Mesothelial cell of epicardium (in vitro differentiated cells): ENCODE measurements around the gene NRBP1. TPM values are rescaled to one million over a fixed set of nuclear protein-coding genes. Genes with fewer than 3 reads are reported as not detected.

Experiments
- DNase-seq, 2 experiments: peaks; one replicate each; pipeline ENCODE4 v3.0.0; 2021; ENCODE audit warnings: low spot score in 2 of 2; ENCODE audit not compliant: unreplicated experiment in 2 of 2
- H3K27ac Mint-ChIP-seq: 2 replicates; pipeline ENCODE4 v1.8.0; 2021; ENCODE audit warnings: mixed read lengths
- H3K27me3 Mint-ChIP-seq: 2 replicates; pipeline ENCODE4 v1.8.0; 2021; ENCODE audit warnings: low read depth, mixed read lengths
- H3K36me3 Mint-ChIP-seq: 2 replicates; pipeline ENCODE4 v1.8.0; 2021; ENCODE audit warnings: mixed read lengths
- H3K4me1 Mint-ChIP-seq: 2 replicates; pipeline ENCODE4 v1.8.0; 2021; ENCODE audit warnings: mixed read lengths
- H3K4me3 Mint-ChIP-seq: 2 replicates; pipeline ENCODE4 v1.8.0; 2021; ENCODE audit warnings: mild to moderate bottlenecking, moderate library complexity, mixed read lengths
- H3K9me3 Mint-ChIP-seq: 2 replicates; pipeline ENCODE4 v1.8.0; 2021; ENCODE audit warnings: mixed read lengths
- total RNA-seq: library from RNA; stranded (reverse); gene quantifications from 3 replicates; pipeline ENCODE4 v1.2.1, GENCODE V29; 2021
- TF ChIP-seq, protein P1 (sequence below): fragments of 200-600 bp; sonication (generic); IDR thresholded peaks from one replicate; pipeline ENCODE4 v1.5.0; 2021; ENCODE audit warnings: antibody characterized with exemption; ENCODE audit not compliant: unreplicated experiment

NRBP1 gene
- total RNA-seq, 1 donor from 2014 or later: 130 TPM

DNA sequence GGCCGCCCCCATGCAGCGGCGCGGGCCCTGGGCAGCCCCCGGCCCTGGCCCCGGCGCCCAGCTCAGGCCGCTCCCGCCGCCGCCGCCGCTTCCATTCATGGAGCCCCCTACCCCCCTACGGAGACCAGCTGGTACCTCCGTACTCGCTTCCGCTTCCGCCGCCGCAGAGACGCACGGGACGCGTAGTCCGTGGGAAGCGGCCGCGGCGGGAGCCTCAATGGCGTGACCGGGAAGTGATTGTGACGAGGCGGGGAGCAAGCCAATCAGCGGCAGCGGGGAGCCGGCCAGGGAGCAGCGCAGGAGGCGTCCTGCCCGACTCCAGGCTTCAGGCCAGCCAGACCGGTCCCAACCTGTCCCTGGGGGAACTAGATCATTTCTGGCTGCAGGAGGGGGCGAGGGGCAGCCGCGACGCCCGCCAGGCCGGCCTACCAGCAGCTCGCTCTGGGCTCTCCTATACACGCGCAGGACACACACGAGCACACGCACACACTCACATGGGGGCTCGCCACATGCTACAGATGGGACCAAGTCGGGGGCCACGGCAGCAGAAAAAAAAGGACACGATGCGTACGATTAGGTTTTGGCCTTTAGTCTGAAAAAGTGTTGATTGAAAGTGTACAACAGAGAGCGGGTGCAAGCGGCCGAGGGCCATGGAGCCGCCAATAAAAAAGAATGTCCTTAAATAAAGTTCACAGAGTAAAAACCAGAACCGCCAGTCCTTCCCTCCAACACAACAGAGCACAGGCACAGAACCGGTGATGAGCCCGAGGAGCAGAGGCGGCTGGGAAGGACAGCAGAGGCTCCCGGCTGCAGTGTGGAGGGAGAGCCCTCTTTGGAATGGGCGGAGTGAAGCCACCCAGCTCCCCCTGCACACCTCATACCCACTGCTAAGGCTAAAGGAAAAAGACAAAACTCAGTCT lies 47.5 kb upstream of the NRBP1 start, which contains the start of gene ZNF513:
ZNF513 (minus strand) TSS at position 109 of the 920 bp plus-strand sequence. CDS start 208 bp downstream, outside the sequence.
- no peaks in the 10 kb centered on the region for H3K27me3 Mint-ChIP-seq
- TF ChIP-seq, protein P1, sequence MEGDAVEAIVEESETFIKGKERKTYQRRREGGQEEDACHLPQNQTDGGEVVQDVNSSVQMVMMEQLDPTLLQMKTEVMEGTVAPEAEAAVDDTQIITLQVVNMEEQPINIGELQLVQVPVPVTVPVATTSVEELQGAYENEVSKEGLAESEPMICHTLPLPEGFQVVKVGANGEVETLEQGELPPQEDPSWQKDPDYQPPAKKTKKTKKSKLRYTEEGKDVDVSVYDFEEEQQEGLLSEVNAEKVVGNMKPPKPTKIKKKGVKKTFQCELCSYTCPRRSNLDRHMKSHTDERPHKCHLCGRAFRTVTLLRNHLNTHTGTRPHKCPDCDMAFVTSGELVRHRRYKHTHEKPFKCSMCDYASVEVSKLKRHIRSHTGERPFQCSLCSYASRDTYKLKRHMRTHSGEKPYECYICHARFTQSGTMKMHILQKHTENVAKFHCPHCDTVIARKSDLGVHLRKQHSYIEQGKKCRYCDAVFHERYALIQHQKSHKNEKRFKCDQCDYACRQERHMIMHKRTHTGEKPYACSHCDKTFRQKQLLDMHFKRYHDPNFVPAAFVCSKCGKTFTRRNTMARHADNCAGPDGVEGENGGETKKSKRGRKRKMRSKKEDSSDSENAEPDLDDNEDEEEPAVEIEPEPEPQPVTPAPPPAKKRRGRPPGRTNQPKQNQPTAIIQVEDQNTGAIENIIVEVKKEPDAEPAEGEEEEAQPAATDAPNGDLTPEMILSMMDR: no peak
- peaks cover 26% of the 10 kb centered on the region for H3K4me1 Mint-ChIP-seq
- H3K36me3 Mint-ChIP-seq: peaks cover 20% of the 10 kb centered on the region
- H3K4me3 Mint-ChIP-seq: peak within 1 kb of the TSS; percentile 90
- DNase-seq: peak; percentile 90
- H3K27ac Mint-ChIP-seq: peak within 1 kb of the TSS; percentile 98
- H3K9me3 Mint-ChIP-seq: no peaks in the 10 kb centered on the region

DNA sequence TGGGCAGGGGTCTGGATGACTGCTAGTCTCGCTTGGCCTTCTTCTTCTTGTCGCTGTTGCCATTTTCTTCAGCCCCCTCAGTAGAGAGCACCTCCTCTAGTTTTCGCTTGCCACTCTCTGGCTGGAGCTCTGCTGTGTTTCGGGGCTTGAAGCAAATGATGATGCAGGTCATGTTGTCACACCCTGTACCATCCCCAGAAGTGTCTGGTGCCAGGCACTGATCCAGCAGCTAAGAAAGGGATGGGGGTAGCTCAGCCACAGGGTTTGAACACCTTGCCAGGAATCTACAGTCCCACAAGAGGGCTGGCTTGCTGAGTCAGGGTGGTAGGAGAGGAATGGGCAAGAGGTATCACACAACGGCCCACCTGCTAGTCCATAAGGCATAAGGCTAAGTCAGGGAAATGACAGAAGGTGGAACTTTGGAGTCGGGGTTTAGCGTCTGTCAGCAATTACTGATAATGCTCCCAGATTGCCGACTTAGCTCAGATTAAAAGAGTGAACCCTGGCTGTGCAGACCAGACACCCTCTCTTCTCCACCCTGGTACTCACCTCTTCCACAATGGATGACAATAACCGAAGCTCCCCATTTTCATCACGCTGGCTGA lies 46.8 kb upstream of the NRBP1 start:
- Mint-ChIP-seq H3K27me3 (no peaks in the 10 kb centered on the region), H3K36me3 (peaks cover 21% of the 10 kb centered on the region), H3K27ac (peak overlapping the region; percentile 98), H3K4me1 (peaks cover 26% of the 10 kb centered on the region), H3K4me3 (peak overlapping the region; percentile 90), H3K9me3 (no peaks in the 10 kb centered on the region)
- DNase-seq: no peak
- TF ChIP-seq, protein P1: no peak

DNA sequence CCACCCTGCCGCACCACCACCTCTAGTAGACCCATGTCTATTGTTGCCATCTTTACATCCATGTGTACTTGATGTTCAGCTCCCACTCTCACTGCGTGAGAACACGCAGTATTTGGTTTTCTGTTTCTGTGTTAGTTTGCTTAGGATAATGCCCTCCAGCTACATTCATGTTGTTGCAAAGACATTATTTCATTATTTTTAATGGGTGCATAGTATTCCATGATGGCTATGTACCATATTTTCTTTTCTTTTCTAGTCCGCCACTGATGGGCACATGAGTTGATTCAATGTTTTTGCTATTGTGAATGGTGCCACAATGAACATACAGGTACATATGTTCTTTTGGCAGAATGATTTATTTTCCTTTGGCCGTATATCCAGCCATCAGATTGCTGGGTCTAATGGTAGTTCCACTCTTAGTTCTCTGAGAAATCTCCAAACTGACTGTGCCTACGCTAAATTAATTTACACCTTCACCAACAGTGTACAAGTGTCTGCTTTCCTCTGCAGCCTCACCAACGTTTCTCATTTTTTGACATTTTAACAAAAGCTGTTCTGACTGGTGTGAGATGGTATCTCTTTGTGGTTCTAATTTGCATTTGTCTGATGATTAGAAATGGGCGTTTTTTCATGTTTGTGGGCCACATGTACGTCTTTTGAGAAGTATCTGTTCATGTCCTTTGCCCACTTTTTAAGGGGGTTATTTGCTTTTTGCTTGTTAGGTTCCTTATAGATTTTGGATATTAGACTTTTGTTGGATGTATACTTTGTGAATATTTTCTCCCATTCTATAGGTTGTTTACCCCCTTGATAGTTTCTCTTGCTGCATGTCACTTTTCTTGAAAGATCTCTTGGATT lies 37.4 kb upstream of the NRBP1 start:
- Mint-ChIP-seq H3K27me3 (no peaks in the 10 kb centered on the region), H3K27ac (no peak overlapping the region), H3K4me3 (no peak overlapping the region), H3K9me3 (no peaks in the 10 kb centered on the region), H3K36me3 (peaks cover 6% of the 10 kb centered on the region), H3K4me1 (no peaks in the 10 kb centered on the region)
- no peak for DNase-seq
- TF ChIP-seq, protein P1: no peak

DNA sequence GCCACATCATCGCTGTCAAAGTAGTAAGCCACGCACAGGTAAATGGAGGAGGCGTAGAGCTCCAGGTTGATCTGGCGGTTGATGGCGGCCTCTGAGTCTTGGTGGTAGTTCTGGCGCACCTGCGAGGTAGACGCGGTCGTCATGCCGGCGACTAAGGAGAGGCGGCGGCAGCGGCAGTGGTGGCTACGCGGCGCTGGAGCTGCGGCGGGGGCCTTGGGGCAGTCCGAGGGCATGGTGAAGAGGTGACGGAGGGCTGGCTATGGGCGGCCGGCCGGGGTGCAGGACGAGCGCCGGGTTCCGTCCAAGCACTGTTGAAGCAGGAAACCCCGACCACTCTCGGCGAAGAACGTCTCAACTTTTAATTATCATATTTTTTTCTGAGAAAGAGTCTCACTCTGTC lies 35.2 kb upstream of the NRBP1 start:
- Mint-ChIP-seq H3K27ac (no peak overlapping the region), H3K9me3 (no peaks in the 10 kb centered on the region), H3K27me3 (no peaks in the 10 kb centered on the region), H3K36me3 (peaks cover 6% of the 10 kb centered on the region), H3K4me3 (no peak overlapping the region), H3K4me1 (no peaks in the 10 kb centered on the region)
- DNase-seq: no peak
- TF ChIP-seq, protein P1: no peak

DNA sequence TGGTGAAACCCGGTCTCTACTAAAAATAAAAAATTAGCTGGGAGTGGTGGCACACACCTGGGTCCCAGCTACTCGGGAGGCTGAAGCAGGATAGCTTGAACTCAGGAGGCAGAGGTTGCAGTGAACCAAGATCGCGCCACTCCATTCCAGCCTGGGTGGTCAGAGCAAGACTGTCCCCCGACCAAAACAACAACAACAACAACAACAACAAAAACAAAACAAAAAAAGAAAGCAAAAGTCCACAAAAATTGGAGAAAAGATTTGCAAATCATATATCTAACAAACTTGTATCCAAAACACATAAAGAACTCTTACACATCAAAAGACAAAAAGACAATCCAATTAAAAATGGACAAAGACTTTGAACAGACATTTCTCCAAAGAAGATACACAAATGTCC lies 29.5 kb upstream of the NRBP1 start:
- Mint-ChIP-seq H3K36me3 (peaks cover 6% of the 10 kb centered on the region), H3K4me1 (no peaks in the 10 kb centered on the region), H3K9me3 (no peaks in the 10 kb centered on the region), H3K4me3 (no peak overlapping the region), H3K27ac (no peak overlapping the region), H3K27me3 (no peaks in the 10 kb centered on the region)
- TF ChIP-seq, protein P1: no peak
- no peak for DNase-seq
